HG03135 (cell line): ENCODE measurements around the gene SLC30A2.
"Not testable (repeated sequence)": the region's sequence is repeated elsewhere in the genome, so short reads cannot be mapped to it uniquely, and the experiment has no call there.

Source experiments
- ATAC-seq: cut with Tn5 transposase; IDR thresholded peaks from one replicate; pipeline ENCODE4 v1.9.1; 2021; ENCODE audit warnings: mild to moderate bottlenecking, moderate library complexity; ENCODE audit not compliant: unreplicated experiment

The SLC30A2 gene, protein sequence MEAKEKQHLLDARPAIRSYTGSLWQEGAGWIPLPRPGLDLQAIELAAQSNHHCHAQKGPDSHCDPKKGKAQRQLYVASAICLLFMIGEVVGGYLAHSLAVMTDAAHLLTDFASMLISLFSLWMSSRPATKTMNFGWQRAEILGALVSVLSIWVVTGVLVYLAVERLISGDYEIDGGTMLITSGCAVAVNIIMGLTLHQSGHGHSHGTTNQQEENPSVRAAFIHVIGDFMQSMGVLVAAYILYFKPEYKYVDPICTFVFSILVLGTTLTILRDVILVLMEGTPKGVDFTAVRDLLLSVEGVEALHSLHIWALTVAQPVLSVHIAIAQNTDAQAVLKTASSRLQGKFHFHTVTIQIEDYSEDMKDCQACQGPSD

DNA sequence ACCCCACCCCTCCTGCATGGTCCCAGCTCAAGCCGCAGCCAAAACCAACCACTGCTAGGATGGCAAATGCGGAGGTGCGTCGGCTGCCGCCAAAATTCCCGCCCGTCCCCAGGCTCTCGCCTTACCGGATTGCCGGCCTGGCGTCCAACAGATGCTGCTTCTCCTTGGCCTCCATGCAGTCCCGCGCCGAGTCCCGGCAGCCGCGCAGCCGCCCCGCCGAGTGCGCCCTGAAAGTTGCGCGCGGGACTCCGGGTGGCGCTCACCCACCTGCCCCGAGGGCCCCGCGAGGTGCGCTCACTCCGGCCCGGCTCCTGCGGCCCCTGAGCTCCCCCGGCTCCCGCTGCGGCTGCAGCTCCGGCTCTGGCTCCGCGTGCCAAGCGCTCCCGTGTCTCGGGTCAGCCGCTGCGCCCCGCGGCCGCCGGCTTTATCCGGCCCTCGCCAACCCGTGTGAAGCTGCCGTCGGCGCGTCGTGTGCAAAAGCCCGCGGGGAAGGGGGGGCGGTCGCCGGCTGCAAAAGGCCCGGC lies at the start of gene SLC30A2:
SLC30A2 (minus strand) TSS at position 397 of the 524 bp plus-strand sequence; CDS start at position 175, 222 bp downstream.
- no peak for ATAC-seq

DNA sequence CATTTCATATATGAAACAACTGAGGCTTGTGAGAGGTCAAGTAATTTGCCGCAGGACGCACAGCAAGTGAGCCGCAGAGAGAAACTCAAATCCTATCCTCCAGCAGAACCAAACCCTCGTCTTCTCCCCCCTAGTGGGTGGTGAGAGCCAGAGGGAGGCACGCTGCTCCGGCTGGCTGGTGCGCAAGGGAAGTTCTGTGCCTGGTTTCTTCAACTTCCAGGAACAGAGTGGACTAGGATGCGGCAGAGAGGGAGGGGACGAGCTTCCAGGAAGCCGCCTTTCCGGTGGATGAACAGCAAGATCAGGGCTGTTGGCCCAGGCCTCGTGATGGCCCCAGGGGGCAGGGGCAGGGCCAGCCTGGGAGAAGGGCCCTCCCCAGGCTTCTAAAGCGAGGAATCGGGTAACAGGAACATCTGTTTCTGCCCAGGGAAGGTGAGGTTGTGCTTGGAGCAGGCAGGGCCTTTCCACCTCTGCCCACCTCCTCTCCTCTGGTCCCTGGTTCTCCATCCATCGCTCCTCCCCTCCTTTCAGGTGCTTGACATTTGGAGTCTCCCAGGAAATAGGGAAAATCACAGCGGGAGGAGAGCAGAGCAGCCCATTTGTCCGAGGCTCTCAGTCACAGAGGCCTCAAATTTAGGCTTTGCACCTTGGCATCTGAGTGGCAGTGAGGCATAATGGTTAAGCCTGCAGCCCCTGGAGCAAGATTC lies 48.9 kb upstream of the SLC30A2 start:
- no peak for ATAC-seq

DNA sequence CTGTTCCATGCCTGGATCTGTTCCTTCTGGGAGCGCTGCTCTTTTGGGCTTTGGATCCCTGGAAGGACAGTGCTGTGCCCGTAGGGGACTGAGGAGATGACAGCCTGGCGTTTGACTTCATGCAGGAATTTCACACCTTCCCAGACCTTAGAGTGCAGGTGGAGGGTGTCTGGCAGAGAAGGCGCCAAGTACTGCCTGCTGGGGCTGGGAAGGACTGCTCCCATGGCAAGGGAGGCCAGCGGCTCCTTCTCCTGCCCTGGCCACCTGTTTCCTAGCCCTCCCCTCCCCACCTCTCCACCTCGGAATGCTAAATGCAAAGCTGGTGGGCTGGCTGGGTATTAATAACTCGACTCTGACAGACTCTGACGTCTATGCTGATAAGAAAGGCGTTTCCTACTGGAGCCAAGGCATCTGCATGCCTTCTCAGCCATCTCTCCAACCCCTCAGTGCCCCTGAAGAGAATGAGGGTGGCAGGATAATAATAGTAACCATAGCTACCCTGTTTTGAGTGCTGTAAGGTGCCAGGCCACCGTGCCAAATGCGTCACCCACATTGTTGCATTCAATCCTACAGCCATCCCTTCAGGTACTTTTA lies 48.3 kb upstream of the SLC30A2 start:
- no peak for ATAC-seq

DNA sequence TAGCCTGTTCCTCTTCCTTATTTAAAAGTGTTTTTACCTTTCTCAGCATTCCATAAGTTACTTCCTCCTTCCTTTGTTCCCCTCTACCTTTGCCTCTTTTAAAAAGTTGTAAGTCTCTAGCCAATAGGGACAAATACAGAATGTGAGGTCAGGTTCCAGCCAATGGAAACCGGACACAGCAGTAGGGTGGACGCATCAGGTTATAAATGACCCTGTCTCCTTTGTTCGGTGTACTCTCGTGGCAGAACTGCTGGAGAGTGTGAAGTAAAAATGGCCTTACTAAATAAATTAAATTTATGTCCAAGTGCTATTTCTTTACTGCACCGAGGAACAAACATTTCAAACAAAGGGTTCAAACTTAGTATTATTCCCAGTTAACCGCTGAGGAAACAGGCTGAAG lies 47.7 kb upstream of the SLC30A2 start:
- not testable (repeated sequence) for ATAC-seq

DNA sequence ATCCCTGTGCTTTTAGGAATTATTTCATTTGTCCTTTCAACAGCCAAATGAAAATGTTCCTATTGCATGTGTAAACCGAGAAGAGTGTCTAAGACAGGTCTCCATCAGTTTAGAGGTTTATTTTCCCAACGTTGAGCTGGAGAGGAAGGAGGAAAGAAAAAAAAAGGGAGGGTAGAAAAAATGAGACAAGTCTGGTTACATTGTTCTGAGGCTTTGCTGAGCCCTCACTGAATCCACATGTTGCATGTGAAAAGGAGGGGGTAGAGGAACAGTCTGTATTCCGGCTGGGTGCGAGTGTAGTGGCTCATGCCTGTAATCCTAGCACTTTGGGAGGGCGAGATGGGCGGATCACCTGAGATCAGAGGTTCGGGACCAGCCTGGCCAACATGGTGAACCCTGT lies 46.5 kb upstream of the SLC30A2 start:
- ATAC-seq, result no peak

DNA sequence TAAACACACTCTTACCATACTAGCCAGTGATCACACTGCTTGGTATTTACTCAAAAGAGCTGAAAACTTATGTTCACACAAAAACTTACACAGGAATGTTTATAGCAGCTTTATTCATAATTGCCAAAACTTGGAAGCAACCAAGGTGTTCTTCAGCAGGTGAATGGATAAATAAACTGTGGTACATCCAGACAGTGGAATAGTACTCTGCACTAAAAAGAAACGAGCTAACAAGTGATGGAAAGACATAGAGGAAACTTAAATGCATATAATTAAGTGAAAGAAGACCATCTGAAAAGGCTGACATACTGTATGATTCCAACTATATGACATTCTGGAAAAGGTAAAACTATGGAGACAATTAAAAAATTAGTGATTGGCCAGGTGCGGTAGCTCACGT lies 45.0 kb upstream of the SLC30A2 start:
- ATAC-seq, result no peak

DNA sequence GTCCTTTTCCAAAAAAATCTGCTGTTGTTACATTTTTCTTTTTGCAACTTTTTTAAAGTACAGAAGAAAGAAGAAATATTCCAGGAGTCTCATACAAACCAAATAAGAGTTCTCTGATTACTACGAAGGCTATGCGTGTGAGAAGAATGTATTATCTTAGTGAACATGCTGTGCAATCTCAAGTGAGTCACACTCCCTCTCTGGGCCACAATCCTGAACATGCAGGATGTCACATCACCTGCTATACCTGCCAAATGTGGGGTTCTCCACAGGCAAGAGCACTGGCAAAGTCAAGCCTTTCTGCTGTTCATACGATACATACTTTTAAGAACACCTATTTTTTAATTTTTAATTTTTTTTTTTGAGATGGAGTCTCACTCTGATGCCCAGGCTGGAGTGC lies 43.2 kb upstream of the SLC30A2 start:
- ATAC-seq, result no peak

DNA sequence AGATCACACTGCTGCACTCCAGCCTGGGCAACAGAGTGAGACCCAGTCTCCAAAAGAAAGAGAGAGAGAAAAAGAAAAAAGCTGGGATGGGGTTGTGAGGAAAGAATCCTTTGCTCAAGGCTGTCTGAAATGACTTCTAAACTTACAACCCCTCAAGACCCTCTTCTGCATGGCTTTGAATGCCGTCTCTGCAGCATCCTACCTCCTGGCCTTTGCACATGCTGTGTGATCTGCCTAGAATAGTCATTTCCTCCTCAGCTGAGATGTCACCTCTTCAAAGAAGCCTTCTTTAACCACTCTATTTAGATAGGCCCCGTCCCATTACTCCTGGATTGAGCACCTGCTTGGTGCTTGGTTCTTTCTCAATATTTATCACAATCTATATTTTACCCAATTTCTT lies 38.9 kb upstream of the SLC30A2 start:
- ATAC-seq, result no peak

DNA sequence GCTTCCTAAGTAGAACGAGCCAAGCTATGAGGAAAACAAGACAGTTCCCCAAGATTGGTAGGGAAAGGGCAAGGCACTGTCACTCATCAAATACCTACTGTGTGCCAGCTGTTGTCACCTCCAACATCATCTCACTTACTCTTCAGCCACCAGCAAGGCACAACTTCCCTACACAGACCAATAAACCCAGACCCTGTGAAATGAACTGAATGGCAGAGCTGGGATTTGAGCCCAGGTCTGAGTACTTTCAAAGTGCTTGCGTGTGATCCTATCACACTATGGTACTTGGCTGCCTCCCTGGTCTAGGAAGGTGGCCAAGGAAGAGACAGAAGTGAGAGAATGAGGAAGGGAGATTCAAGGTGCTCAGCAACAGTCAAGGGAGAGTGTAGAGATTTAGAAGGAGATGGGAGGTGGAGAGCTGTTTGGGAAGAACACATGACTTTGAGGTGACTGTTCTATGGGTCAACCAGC lies 38.2 kb upstream of the SLC30A2 start:
- no peak for ATAC-seq

DNA sequence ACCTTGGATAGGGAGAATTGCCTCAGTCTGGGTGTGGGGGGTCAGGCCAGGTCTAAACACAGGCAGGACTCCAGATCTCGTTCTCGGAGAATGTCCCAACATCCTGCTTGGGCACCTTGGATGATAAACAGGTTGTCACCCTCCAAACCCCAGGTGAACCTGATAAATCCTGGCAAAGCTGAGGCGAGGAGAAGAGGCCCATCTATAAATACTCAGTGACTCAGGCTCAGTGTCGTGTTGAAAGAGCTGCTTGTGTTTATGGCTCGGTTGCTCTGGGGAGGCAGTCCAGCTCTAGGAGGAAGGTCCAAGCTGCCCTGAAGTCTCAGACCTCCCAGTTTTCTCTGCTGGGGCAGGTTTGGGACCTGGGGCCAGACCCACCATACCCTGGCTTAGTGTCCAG lies 37.3 kb upstream of the SLC30A2 start:
- ATAC-seq, result no peak

DNA sequence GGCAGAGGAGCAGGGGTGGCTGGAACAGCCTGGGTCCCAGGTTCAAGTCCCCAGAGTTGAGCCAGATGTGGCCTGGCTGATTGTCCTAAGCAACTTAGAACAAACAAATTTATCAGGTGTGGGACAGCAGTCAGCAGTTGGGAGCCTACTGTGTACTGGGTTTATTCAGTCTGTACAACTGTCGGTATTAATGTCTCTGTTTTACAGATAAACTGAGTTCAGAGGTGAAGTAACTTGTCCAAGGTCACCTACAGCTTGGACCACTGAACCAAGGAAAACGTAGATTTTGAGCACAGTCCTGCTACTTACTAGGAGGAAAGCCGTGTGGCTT lies 36.1 kb upstream of the SLC30A2 start:
- ATAC-seq, result no peak

DNA sequence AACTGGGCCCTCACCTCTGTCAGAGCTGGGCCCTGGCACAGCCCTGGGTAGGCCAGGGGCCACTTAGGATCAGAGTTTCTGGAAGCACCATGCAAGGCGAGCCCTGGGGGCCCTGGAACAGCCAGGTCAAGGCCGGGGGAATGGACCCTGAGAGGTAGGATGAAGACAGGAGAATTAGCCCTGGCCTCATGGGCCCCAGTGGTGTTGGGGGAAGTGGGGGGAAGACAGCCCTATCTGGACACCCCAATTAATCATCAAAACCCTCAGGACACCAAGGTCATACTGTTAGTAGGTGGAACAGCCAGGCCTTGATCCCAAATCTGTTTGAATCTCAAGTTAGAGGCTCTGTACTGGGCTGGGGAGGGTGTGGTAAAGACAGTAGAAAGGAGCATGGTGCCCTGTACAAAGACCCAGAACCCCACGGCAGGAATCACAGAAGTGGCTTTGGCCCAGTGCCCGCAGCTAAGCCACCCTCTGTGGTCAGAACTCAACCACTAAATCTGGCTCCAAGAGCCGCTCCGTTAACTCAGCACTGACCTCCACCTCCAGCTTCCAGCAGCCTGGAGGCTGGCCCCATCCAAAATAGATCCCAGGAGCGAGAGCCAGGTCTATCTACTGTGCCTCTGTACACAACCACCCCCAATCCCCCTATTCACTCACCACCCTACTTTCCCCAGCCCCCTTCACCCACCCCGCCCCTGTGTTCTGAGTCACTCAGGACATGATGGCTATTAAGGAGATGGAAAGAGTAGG lies 35.5 kb upstream of the SLC30A2 start:
- no peak for ATAC-seq

DNA sequence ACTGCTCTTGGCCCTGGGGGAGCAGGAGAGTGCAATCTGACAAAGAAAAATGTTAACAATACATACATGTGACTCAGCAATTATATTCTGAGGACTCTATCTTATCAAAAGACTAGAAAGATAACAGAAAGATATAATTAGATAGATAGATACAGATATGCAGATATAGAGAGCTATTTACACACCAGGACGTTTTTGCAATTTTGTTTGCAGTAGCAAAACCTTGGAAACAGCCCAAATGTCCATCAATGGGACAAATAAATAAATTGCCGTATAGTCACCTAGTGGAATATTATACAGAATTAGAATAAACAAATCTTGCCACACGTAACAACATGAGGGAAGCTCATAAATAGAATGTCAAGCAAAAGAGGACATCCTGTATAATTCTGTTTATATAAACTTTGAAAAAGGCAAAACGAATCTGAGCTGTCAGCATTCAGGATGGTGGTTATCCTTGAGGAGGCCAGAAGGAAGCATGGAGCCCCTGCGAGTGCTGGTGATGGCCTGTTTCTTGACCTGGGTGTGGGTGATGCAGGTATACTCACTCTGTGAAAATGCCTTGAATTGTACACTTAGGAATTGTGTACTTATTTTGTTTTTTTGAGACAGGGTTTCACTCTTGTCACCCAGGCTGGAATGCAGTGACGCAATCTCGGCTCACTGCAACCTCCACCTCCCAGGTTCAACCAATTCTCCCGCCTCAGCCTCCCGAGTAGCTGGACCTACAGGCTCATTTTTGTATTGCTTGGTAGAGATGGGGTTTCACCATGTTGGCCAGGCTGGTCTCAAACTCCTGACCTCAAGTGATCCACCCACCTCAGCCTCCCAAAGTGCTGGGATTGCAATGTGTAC lies 34.3 kb upstream of the SLC30A2 start:
- no peak for ATAC-seq

DNA sequence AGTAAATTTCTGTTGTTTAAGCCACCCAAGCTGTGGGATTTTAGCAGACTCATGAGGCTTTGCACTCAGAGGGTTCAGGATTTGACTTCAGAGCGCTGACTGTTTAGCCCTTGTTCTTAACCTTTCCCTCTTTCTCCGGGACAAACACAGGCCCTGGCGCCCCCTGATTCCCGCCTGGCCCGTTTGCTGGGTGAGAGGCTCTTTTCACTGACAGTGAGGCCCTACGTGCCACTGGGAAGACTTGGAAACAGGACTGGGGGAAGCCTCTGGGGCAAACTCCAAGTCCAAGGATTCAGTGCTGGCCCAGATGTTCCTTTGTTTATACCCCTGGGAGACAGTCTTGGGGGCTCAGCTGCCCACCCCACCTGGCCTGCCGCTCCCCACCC lies 33.3 kb upstream of the SLC30A2 start:
- ATAC-seq, result no peak

DNA sequence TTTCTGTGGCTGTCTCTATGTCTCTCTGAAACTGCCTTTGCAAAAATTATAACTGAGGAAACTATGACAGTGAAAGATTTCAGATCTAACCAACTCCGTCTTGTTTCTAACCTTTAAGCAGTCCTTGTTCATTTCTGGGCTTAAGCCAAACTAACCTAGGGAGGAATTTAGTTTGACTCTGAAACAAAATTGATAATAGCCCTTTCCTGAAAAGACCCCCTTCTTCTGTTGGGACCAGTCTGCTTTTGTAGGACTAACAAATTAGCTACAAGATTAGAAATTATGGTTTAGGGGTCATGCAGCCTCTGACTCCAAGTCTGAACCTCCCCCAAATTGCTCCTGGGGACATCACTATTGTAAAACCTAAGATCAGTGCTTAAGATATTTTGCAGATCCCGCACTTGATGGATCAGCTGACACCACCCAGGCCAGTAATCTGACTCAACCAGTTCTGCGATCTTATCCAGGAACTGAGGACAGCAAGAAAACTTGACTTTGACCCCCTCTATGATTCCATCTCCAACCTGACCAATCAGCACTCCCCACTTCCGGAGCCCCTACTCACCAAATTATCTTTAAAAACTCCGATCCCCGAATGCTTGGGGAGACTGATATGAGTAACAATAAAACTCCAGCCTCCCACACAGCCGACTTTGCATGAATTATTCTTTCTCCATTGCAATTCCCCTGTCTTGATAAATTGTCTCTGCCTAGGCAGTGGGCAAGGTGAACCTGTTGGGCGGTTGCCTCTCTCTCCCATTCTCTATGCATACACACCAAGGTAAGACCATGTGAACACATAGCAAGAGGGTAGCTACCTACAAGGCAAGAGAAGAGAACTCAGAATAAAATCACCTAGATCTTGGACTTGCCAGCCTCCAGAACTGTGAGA lies 32.6 kb upstream of the SLC30A2 start:
- no peak for ATAC-seq

DNA sequence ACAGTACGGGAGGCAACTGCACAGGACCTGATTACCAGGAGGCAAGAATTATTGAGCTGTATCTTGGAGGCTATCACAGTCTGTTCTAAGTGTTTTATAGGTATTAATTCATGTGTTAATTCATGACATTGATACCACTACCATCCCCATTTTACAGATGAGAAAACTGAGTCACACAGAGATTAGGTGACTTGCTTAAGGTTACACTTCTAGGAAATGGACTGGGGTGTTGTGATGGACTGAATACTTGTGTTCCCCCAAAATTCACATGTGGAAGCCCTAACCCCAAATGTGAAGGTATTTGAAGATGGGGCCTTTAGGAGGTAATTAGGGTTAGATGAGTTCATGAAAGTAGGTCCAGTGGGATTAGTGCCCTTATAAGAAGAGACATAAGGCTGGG lies 31.6 kb upstream of the SLC30A2 start:
- no peak for ATAC-seq

DNA sequence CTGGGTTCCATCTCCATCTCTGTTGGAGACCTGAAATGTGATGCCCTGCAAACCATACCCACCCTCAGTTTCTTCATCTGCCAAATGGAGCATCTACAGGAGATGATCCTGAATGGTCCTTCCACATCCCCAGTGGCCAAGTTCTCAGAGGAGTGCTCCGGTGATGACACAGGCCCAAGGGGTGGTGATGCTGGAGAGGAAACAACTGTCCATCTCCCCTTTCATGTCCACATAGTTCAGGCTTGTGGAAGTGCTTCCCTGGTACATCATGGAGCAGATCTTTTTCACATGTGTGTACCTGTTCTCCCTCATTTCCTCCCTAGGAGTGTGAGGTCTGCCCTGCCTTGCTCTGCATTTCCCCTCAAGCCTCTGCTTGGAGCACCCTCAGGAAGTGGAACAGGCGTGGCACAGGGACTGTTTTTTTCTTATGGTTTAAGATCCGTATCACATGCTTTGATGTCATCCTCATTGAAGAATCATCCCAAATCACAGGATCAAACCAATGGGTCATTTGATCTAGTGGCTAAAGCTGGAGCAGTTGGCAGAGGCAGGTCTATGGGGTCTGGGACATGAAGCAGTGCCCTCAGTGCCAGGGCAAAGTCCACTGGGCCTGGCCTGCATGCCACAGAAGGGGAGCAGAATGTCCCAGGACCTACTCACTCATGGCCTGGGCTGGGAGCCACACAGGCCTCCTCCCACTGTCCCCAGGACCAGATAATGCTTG lies 29.7 kb upstream of the SLC30A2 start:
- no peak for ATAC-seq

DNA sequence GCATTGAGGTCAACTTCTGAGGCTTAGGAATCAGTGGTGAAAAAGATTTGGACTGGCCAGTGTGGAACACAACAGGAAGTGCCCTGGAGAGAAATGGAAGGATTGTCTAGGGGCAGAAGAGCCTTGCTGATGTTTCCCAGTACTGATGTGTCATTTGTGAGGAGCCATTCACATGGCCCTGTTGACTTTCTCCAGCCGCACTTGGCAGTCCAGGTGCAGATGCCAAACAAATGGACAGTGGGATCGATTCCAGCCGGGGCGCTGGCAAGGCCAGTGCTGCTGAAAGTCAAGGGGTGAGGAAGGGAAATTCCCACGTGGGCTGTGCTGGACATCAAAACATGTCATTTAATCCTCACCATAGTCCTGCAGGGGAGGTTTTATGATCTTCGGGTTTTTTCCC lies 26.4 kb upstream of the SLC30A2 start:
- no peak for ATAC-seq

DNA sequence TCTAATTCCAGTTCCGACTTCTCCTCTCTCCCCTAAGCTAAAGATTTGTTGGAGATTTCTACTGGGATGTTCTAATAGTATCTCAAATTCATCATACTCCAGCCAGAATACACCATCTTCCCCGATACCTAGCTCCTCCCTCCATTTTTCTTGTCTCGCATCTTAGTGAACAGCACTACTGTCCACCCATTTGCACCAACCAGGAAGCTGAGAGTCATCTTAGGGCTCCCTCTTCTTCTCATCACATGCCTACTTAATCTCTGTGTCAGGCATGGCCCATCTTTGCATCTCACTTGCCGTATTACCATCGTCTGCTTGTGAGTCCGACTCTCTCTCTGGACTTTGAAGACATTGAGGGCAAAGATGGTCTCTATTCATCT lies 25.0 kb upstream of the SLC30A2 start:
- no peak for ATAC-seq
